HG03558 (cell line): ENCODE data around the gene CAMK4.

Experiments used
- ATAC-seq: cut with Tn5 transposase; IDR thresholded peaks from one replicate; pipeline ENCODE4 v1.9.1; 2021; ENCODE audit warnings: moderate number of reproducible peaks; ENCODE audit not compliant: unreplicated experiment; ENCODE audit errors: extremely low read depth

The CAMK4 gene

DNA sequence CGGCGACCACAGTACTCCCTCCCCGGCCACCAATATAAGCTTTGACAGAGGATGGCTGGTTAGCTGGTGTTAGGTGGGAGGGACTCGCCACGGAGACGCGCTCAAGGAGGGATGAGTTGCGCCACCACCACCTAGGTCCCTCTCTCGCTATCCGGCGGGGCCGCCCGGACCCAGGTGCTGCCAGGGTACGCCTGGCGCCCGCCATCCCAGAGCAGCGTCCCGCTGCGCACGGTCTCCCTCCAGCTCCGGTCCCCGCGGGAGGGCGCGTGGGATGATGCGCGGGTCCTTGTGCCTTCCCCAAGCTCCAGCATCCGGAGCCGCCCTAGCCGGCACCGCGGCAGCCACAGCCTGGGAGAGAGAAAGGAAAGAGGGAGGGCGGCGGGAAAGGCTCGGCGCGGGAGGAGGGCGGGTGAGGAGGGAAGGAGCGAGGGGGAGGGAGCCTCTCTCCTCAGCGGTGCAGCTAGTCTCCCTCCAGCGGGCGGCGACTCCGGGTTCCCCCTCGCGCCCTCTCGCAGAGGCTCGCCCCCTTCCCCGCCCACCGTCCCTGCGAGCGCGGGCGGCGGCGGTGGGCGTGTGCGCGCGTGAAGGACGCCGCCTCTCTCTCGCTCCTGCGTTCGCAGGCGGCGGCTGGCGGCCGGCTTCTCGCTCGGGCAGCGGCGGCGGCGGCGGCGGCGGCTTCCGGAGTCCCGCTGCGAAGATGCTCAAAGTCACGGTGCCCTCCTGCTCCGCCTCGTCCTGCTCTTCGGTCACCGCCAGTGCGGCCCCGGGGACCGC, at the start of gene CAMK4:
TSS of gene CAMK4 (plus strand) at position 598 of the 774 bp plus-strand sequence. CDS start at position 698, 100 bp downstream.
- ATAC-seq, result peak; percentile 45

DNA sequence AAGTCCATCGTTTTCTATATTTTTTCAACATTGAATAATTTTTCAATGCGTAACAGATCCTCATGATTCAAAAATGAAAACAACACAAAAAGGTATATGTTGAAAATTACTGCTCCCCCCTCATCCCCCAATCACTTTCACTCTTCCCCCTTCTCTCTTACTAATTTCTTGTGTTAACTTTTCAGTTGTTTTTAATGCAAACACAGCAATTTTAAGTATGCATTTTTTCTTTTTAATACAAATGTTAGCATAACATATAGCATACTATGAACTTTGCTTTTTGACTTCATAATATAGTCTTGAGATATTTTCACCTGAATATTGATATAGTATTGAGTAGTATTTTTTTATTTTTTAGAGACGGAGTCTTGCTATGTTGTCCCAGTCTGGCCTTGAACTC, 41.1 kb upstream of the CAMK4 start:
- ATAC-seq, result no peak

DNA sequence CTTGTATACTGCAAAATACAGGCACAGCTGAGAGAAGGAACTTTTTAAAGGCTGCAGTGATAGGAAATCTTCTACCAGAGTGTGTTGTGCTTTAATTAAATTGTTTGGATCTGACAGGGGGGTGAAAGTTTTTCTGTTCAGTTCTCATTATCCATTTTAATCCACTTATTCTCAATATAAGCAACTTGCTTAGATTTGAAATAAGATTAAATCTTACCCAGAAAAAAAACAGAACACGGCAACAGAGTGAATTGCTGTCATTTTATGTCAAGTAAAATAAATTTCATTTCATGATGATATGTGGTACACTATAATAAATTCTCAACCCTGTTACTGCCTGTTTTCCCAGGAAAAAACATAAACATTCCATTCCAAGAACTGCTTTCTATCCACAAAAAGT, 37.1 kb upstream of the CAMK4 start:
- no peak for ATAC-seq

DNA sequence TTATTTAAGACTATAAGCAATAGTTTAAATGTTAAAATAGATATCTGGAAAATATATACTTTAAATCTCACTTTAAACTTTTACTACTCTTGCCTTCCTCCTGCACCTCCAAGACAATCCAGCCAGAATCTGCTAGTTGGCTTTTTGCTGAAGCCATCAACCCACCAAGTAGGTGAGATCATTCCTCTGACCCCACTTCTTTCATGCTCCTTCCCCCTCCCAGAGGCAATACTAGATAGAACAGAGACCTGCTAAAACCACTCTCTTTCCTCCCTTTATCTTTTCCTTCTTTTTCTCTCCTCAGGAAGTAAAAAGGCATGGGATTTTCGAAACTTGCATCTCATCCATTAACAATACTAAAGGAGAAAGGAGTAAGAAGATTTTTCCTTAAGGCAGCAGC, 30.1 kb upstream of the CAMK4 start:
- ATAC-seq, result no peak

DNA sequence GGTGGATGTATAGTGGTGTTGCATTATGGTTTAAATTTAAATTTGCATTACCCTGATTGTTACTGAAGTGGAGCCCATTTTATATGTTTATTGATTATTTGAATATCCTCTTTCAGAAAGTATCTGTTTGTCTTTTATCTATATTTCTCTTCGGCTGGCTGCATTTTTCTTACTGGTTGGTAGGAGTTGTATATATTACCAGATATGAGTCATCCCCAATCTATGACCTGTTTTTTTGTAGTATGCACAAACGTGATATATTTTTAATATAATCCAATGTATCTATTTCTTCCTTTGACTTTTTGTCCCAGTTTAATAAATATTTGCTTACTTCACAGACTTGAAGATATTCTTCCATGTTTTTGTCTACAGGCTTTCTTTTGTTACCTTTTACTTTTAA, 29.3 kb upstream of the CAMK4 start:
- no peak for ATAC-seq

DNA sequence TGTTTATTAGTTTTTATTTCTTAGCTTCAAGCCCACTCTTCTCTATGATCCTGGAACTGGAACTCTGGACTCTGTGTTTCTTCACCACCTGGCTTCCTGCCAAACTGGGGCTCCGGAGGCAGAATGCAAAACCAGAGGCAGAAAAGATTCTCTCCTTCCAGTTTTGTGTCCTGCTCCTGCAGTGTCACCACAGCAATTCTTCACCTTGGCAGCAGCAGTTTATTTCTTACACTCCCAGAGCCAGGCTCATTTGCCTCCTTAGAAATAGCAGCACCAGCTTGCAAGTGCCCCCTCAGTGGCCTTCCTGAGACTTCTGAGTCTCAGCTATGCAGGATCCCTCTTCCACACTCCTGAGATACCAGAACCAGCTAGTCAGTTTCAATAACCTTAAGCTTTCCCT, 26.7 kb upstream of the CAMK4 start:
- ATAC-seq, result no peak

DNA sequence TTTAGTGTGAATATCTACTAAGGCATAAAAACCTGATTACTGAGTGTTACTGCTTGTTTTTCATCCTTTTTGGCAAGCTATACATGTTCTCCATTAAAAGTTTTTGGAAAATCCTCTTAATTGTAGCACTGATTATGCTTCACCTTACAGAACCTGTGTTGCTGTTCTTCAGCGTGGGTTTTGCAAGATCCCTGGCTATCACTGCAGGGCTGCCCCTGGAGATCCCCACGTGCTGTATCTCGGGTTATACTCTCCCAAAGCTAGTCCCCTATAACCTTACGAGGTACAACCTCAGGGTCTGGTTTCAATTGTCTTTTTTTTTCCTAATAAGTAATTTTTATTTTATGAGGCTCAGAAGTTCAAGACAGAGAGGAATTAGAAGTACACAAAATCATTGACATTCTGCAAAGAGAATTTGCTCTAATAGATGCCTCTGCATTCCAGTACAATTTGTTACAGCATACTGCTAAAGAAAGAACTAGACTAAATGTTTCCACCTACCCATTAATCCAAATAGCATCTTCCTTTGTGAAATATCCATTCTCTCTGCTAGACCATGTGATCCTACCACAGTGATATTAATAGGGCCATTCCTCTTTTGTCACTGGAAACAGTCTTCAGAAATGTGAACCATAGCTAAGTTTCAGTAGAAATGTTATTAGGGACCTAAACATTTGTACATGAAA, 25.8 kb upstream of the CAMK4 start:
- no peak for ATAC-seq

DNA sequence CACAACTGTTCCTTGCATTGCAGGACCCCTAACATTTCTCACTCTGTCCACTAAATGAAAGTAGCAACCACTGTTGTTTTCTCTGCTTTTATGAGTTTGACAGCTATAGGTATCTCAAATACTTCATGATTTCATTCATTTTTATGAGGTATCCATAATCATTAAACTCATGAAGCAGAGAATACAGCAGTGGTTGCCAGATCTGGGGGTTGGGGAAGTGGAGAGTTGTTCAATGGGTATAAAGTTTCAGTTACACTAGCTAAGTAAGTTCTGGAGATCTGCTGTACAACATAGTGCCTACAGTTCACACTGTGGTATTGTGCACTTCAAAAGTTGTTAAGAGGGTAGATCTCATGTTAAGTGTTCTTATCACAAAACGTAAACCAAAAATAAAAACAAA, 23.4 kb upstream of the CAMK4 start:
- no peak for ATAC-seq

DNA sequence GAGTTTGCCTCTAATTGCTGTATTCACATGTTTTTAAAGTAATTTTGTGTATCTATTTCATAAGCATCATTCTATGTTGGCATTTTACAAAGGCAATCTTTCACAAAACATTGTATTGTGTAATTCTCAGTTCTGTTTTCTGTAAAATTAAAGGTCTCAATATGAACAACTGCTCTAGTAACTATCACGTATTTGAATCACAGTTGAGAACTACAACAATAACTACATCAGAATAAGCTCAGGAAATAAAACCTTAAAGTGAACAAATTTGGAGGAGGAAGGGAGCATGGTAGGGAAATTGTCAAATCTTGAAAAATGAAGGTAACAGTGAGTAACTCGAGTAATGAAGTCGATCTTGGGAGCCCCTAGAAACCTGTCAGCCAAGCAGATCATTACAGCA, 22.5 kb upstream of the CAMK4 start:
- ATAC-seq, result no peak

DNA sequence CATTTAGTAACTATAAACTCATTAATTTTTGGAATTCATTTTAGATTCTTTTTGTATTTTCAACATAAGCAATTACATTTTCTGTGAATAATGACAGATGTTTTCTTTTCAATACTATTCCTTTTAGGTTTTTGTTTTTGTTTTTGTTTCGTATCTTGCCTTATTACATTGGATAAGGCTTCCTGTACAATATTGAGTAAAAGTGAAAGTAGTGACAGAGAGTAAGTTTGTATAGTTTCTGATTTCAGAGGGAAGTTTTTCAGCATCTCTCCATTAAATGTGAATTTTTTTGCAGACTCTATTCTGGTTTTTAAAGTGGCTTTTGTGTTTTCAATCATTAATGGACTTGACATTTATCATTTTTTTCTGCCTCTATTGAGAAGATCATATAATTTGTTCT, 12.8 kb upstream of the CAMK4 start:
- peak; percentile 81 for ATAC-seq

DNA sequence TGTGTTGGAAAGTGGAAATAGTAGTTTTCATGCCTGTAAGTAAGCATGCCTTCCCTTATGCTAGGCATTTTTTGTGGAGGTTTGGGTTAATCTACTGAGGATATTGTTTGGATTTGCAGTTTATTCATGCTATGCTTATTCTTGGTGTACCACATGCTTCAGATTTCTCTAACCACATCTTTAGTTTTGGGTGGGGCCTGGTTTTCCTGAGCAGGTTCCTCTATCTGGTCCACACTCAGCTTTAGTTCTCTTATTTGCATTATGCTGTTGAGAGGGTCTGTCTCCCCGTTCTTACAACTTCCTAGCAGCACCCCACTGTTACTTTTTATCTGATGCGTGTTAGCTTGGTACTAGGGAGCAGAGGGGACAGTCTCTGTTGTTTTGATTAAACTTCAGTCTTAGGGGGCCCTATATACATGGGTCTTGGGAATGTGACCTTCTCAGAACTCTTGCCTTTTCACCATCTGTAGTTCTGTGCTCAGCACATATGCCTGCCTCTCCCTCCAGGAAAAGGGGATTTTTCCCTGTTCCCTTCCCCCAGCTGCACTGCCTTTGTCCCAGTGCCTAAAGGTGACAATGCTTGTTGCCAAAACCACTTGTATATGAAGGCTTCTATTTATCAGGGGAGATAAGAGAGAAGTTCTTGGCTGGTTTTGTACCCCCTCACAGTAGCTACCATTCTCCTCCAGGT, 10.0 kb upstream of the CAMK4 start:
- no peak for ATAC-seq

DNA sequence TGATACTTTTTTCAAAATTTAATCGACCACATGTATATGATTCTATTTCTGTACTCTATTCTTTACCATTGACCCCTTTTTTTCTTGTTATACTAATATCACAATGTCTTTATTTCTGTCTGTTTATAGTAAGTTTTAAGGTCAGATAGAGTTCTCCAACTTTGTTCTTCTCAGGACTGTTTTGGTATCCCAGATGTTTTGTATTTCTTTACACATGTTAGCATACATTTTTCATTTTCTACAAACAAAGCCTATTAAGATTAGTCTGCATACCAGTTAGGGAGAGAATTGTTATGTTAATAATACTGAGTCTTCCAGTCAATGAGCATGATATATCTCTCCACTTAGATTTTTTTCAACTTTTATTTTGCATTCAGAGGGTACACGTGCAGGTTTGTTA, 8.2 kb upstream of the CAMK4 start:
- ATAC-seq, result no peak

DNA sequence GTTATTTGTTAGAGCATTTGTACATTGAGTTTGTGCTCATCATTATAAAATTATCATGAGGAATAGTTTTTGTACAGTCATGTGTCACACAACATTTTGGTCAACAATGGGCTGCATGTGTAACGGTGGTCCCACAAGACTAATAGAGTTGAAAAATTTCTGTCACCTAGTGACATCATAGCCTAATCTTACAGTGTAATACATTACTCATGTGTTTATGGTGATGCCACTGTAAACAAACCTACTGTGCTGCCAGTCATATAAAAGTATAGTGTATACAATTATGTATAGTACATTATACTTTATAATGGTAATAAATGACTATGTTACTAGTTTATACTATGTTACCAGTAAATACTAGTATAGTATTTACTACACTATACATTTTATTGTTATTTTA, 3.0 kb upstream of the CAMK4 start:
- no peak for ATAC-seq

DNA sequence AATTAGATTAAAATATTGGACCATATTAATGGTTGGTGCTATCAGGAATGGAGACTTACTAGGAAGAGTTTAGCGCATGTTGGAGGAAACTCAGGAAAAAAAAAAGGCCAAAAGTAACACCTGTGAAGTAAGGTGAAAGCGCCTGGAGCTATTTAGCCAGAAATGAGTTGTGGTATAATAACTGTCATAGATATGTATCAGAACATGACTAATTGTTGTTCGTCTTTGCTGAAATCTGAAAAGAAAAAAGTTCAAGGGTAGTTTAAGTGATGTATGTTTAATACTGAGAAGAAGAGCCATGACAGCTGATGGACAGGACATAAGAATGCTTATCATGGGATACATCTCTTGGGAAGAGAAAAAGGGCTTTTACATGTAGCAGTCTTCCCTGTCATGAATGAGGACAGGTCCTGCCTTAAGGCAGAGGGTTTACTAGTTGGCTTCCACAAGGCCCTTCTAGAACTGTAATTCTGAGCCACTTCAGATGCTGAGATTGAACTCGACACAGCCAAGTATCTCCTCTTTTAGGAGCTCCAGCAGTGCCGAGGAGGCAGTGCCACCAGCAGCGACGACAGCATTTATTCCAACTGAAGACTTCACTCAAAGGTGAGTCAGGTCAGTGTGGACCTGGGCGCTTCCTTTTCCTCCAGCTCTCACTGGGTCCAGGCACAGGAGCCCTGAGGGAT, 940 bp upstream of the CAMK4 start:
- no peak for ATAC-seq

DNA sequence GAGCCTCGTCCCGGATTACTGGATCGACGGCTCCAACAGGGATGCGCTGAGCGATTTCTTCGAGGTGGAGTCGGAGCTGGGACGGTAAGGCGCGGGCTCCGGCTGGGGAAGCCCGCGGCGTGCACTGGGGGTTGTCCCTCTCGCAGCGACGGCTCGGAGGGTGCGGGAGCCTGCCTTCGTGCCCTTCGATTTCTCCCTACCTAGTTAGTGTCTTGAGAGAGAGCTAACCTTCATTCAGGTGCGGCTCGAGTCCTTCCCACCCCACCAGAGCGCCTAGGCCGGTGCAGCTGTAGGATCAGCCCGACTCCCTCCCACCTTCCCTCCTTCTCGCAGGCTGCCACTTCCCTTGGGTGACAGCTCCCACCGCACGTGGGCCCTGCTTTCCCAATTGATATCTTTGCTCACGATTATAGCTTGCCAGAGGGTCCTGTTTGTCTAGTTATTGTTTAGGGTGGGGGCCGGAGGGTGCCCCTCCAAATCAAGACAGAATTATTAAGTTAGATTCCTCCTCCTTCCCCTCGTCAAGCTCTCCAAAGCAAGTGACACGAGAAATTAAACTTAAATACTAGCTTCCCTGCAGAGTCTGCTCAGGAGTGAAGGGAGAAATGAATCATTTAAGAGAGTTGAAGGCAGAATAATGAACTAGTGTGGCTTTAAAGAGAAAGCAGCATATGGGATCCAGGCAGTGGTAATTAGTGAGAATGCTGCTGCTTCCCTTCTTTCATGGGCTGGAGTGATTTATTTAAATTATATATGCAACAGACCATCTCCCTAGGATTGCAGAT, 569 bp downstream of the CAMK4 start:
- peak; percentile 1 for ATAC-seq

DNA sequence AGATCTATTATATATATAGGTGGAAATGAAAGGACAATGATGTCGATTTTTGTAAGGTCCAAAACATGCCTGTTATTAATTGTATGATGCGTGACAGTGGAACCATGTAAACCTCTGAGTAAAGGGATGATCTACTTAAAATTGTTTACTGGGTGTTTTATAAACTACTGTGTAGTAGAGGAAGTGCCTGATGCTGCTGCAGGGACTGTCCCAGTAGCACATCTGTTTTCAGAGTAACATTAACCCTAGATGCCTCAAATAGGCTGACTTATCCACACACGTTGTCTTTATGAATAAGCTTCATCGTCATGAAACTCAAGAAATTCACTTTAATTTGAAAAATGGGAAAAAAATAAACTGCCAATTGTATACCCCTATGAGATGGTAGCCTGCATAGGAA, 1.7 kb downstream of the CAMK4 start:
- ATAC-seq, result no peak

DNA sequence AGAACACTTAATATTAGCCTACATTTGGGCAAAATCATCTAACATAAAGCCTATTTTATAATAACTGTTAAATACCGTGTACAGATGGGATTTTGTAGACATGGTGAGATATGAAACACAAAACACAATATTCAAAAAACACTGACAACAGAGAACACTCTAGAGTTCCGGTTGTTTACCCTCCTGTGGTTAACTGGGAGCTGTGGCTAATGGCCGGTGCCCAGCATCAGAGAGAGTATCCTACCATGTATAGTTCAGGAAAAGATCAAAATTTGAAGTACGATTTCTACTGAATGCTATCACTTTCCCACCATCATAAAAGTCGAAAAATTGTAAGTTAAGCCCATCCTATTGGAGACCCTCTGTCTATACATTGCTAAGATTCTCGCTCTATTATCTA, 2.4 kb downstream of the CAMK4 start:
- no peak for ATAC-seq

DNA sequence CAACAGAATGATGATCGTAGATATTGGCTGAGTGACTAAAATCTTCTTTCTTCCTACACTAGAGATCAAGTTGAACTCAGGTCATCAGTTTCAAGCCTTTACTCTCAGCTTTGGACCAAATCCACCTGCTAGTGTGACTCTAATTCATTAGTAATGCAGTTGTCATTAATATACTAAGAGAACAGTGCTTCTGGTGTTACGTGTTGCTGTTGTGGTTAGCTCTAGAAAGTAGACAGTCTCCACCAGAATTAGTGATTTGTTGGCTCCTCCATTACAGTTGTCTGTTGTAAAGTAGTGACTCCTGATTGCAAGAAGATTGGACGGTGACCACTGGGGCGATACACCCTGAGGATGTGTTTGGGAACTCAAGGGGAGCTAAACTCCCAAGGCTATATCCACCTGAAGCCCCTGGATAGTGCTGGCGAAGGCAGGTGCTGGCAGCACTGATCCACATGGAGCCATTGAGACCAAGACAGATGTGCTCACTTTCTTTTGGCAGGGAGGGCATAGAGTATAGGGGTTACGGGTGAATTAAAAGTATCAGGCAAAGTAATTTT, 3.1 kb downstream of the CAMK4 start:
- ATAC-seq, result no peak

DNA sequence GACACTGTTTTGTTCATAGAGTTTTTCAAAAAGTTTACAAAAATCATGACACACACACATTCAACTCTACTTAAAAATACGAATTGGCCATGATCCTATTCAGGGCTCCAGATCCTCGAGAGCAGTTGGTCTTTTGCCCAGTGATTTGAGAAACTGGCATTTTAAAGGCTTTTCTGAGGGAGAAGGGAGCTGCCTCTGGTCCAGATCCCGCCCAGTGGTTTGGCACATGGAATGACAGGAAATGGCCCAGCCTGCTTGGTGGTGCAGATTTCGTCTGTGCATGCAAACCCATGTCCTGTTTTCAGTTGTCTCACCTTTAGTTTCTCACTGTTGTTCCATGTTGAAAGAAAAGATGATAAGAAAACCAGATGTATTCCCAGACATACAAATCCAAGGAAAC, 3.6 kb downstream of the CAMK4 start:
- ATAC-seq, result no peak
